Mesenchymal stem cell (in vitro differentiated cells and primary cell): ENCODE measurements around the gene MIB1.

Source experiments
- DNase-seq: peaks from one replicate; pipeline ENCODE4 v3.0.0-alpha.2; 2013
- H2AFZ ChIP-seq: one replicate; pipeline ENCODE4 v1.6.1; 2013; ENCODE audit warnings: low read depth, mild to moderate bottlenecking, control low read depth, inconsistent platforms, low read length, moderate library complexity
- H2AK5ac ChIP-seq: 2 replicates; pipeline ENCODE4 v1.6.1; 2013; ENCODE audit warnings: low read length, moderate library complexity, mild to moderate bottlenecking, inconsistent platforms; ENCODE audit not compliant: severe bottlenecking
- H2BK120ac ChIP-seq: one replicate; pipeline ENCODE4 v1.6.1; 2013; ENCODE audit warnings: low read depth, mild to moderate bottlenecking, inconsistent platforms, low read length, moderate library complexity
- H2BK12ac ChIP-seq, 2 experiments: one replicate each; pipeline ENCODE4 v1.6.1; 2013; ENCODE audit warnings: inconsistent platforms in 2 of 2, low read length in 2 of 2, mild to moderate bottlenecking in 2 of 2, moderate library complexity in 2 of 2, control low read depth in 1 of 2
- H2BK15ac ChIP-seq: one replicate; pipeline ENCODE4 v1.6.1; 2013; ENCODE audit warnings: mild to moderate bottlenecking, low read depth, inconsistent platforms; ENCODE audit not compliant: poor library complexity, severe bottlenecking
- H2BK5ac ChIP-seq: 2 replicates; pipeline ENCODE4 v1.6.1; 2013; ENCODE audit warnings: low read depth, mild to moderate bottlenecking, low read length, control low read depth, inconsistent platforms; ENCODE audit not compliant: poor library complexity, severe bottlenecking
- H3K14ac ChIP-seq, 2 experiments: one replicate each; pipeline ENCODE4 v1.6.1; 2013; ENCODE audit warnings: inconsistent platforms in 2 of 2, low read length in 2 of 2, control low read depth in 1 of 2, mild to moderate bottlenecking in 1 of 2, moderate library complexity in 1 of 2
- H3K18ac ChIP-seq, 2 experiments: one replicate each; pipeline ENCODE4 v1.6.1; 2013; ENCODE audit warnings: inconsistent platforms in 2 of 2, low read length in 2 of 2, control low read depth in 1 of 2, low read depth in 1 of 2, mild to moderate bottlenecking in 1 of 2
- H3K23ac ChIP-seq, 2 experiments: one replicate each; pipeline ENCODE4 v1.6.1; 2013; ENCODE audit warnings: inconsistent platforms in 2 of 2, low read length in 2 of 2, mild to moderate bottlenecking in 2 of 2, moderate library complexity in 2 of 2, control low read depth in 1 of 2
- H3K27ac ChIP-seq: 2 replicates; pipeline ENCODE4 v1.5.1; 2013; ENCODE audit warnings: mild to moderate bottlenecking, moderate library complexity, low read length, control low read depth, inconsistent platforms; ENCODE audit not compliant: poor library complexity, severe bottlenecking
- H3K27me3 ChIP-seq, 2 experiments: 2 replicates each; pipeline versions ENCODE4 v1.6.1 to v1.7.0; 2013; ENCODE audit warnings: low read length in 2 of 2, mild to moderate bottlenecking in 2 of 2, moderate library complexity in 2 of 2, control low read depth in 1 of 2, inconsistent platforms in 1 of 2; ENCODE audit not compliant: control insufficient read depth in 1 of 2, insufficient read depth in 1 of 2
- H3K36me3 ChIP-seq, 2 experiments: 2 replicates each; pipeline versions ENCODE4 v1.6.1 to v1.7.0; 2013; ENCODE audit warnings: low read length in 2 of 2, control low read depth in 1 of 2, inconsistent platforms in 1 of 2, low read depth in 1 of 2, mild to moderate bottlenecking in 1 of 2; ENCODE audit not compliant: insufficient read depth in 2 of 2, control insufficient read depth in 1 of 2
- H3K4ac ChIP-seq, 2 experiments: one replicate each; pipeline ENCODE4 v1.6.1; 2013; ENCODE audit warnings: inconsistent platforms in 2 of 2, low read length in 2 of 2, mild to moderate bottlenecking in 2 of 2, moderate library complexity in 2 of 2, control low read depth in 1 of 2, low read depth in 1 of 2
- H3K4me1 ChIP-seq: 2 replicates; pipeline ENCODE4 v1.6.1; 2013; ENCODE audit warnings: low read depth, low read length, control low read depth; ENCODE audit not compliant: control insufficient read depth, insufficient read depth
- H3K4me2 ChIP-seq: 2 replicates; pipeline ENCODE4 v1.6.1; 2013; ENCODE audit warnings: low read length, mild to moderate bottlenecking, inconsistent platforms; ENCODE audit not compliant: poor library complexity, severe bottlenecking
- H3K4me3 ChIP-seq, 2 experiments: 2 replicates each; pipeline versions ENCODE4 v1.5.1 to v1.7.0; 2013; ENCODE audit warnings: low read length in 2 of 2, mild to moderate bottlenecking in 2 of 2, control low read depth in 1 of 2, low read depth in 1 of 2; ENCODE audit not compliant: insufficient read depth in 1 of 2
- H3K79me1 ChIP-seq: replicated peaks from 2 replicates; pipeline ENCODE4 v1.6.1; 2013; ENCODE audit warnings: mild to moderate bottlenecking, control low read depth, low read length, inconsistent platforms; ENCODE audit not compliant: poor library complexity, severe bottlenecking
- H3K9ac ChIP-seq: 2 replicates; pipeline ENCODE4 v1.7.0; 2013; ENCODE audit warnings: mild to moderate bottlenecking, low read length, moderate library complexity
- H3K9me3 ChIP-seq: 2 replicates; pipeline ENCODE4 v1.7.0; 2013; ENCODE audit warnings: mild to moderate bottlenecking, low read length; ENCODE audit not compliant: control insufficient read depth
- H4K8ac ChIP-seq: one replicate; pipeline ENCODE4 v1.6.1; 2013; ENCODE audit warnings: inconsistent platforms, mild to moderate bottlenecking, low read length, moderate library complexity
- H4K91ac ChIP-seq: one replicate; pipeline ENCODE4 v1.6.1; 2013; ENCODE audit warnings: mild to moderate bottlenecking, low read length, inconsistent platforms
- WGBS: methylation state at CpG from one replicate; pipeline ENCODE4 v1.1.7; 2013; ENCODE audit warnings: mixed read lengths; 5-methylcytosine and 5-hydroxymethylcytosine counted together

MIB1 gene

GRCh38 chr18:21910906-21911305 lies 170.3 kb downstream of the MIB1 start:
- Histone ChIP-seq H2BK15ac (no peak overlapping the region), H2AFZ (no peak overlapping the region), H3K36me3 (no peaks in the 10 kb centered on the region), H3K4me3 (no peak overlapping the region), H3K9ac (no peak overlapping the region), H4K8ac (no peak overlapping the region), H3K79me1 (no peaks in the 10 kb centered on the region), H3K9me3 (no peaks in the 10 kb centered on the region), H3K14ac (no peak overlapping the region), H3K18ac (no peak overlapping the region), H2BK12ac (no peak overlapping the region), H2BK120ac (no peak overlapping the region), H2AK5ac (no peak overlapping the region), H4K91ac (no peak overlapping the region), H3K27me3 (peaks cover 19 to 24% of the 10 kb centered on the region in 2 experiments), H3K4me1 (no peaks in the 10 kb centered on the region), H3K4ac (no peak overlapping the region), H2BK5ac (no peak overlapping the region), H3K27ac (no peak overlapping the region), H3K23ac (no peak overlapping the region), H3K4me2 (no peak overlapping the region)
- no peak for DNase-seq
- WGBS = 64% methylated on average over 4 of the region's 5 CpGs

GRCh38 chr18:21911551-21911950 lies 171.0 kb downstream of the MIB1 start:
- Histone ChIP-seq H2BK5ac (no peak overlapping the region), H3K27me3 (peaks cover 19 to 24% of the 10 kb centered on the region in 2 experiments), H2BK12ac (no peak overlapping the region), H3K23ac (no peak overlapping the region), H3K27ac (no peak overlapping the region), H3K4me1 (no peaks in the 10 kb centered on the region), H3K4me2 (no peak overlapping the region), H3K14ac (no peak overlapping the region), H4K8ac (no peak overlapping the region), H2BK15ac (no peak overlapping the region), H2BK120ac (no peak overlapping the region), H3K9ac (no peak overlapping the region), H3K36me3 (no peaks in the 10 kb centered on the region), H3K79me1 (no peaks in the 10 kb centered on the region), H2AFZ (no peak overlapping the region), H3K18ac (no peak overlapping the region), H3K4me3 (no peak overlapping the region), H4K91ac (no peak overlapping the region), H3K4ac (no peak overlapping the region), H2AK5ac (no peak overlapping the region), H3K9me3 (no peaks in the 10 kb centered on the region)
- WGBS = 54% methylated on average over 4 of the region's 5 CpGs
- DNase-seq = no peak

GRCh38 chr18:21912339-21913239 lies 172.0 kb downstream of the MIB1 start:
- no peak for DNase-seq
- no peak overlapping the region for H2BK5ac ChIP-seq
- no peak overlapping the region for H3K23ac ChIP-seq
- peaks cover 8% of the 10 kb centered on the region for H3K9me3 ChIP-seq
- no peak overlapping the region for H2BK12ac ChIP-seq
- H4K91ac ChIP-seq = no peak overlapping the region
- no peak overlapping the region for H3K9ac ChIP-seq
- no peak overlapping the region for H3K14ac ChIP-seq
- no peak overlapping the region for H2BK15ac ChIP-seq
- no peak overlapping the region for H2AFZ ChIP-seq
- H2AK5ac ChIP-seq = no peak overlapping the region
- H3K36me3 ChIP-seq = no peaks in the 10 kb centered on the region
- no peaks in the 10 kb centered on the region for H3K79me1 ChIP-seq
- H3K27ac ChIP-seq = no peak overlapping the region
- 83% methylated on average over 5 of the region's 5 CpGs for WGBS
- no peak overlapping the region for H3K4me2 ChIP-seq
- H3K18ac ChIP-seq = no peak overlapping the region
- H3K4me1 ChIP-seq = no peaks in the 10 kb centered on the region
- no peak overlapping the region for H3K4me3 ChIP-seq
- H3K4ac ChIP-seq = no peak overlapping the region
- no peak overlapping the region for H4K8ac ChIP-seq
- H3K27me3 ChIP-seq = peaks cover 19 to 24% of the 10 kb centered on the region in 2 experiments
- H2BK120ac ChIP-seq = no peak overlapping the region

- Histone ChIP-seq H3K18ac (no peak overlapping the region), H3K27ac (no peak overlapping the region), H4K8ac (no peak overlapping the region), H3K36me3 (no peaks in the 10 kb centered on the region), H3K23ac (no peak overlapping the region), H4K91ac (no peak overlapping the region), H2BK5ac (no peak overlapping the region), H2BK120ac (no peak overlapping the region), H3K14ac (no peak overlapping the region), H3K27me3 (peaks cover 19 to 24% of the 10 kb centered on the region in 2 experiments), H3K4me3 (no peak overlapping the region), H3K4ac (no peak overlapping the region), H3K79me1 (no peaks in the 10 kb centered on the region), H3K9me3 (peaks cover 23% of the 10 kb centered on the region), H3K4me1 (no peaks in the 10 kb centered on the region), H3K9ac (no peak overlapping the region), H2AK5ac (no peak overlapping the region), H2BK12ac (no peak overlapping the region), H3K4me2 (no peak overlapping the region), H2BK15ac (no peak overlapping the region), H2AFZ (no peak overlapping the region)
- 71% methylated on average over 2 of the region's 2 CpGs for WGBS
- peak; percentile 58 for DNase-seq
Measured at GRCh38 chr18:21914739-21915319, 174.2 kb downstream of the MIB1 start.
